Activated CD4-positive, alpha-beta T cell treated with anti-CD3 and anti-CD28 coated beads, Interleukin-2, amount 50 U/mL, for 16 hours (primary cell): ENCODE data around the gene WDR83.
"Not testable (repeated sequence)": the region's sequence is repeated elsewhere in the genome, so short reads cannot be mapped to it uniquely, and the experiment has no call there.

Experiments used
- DNase-seq: peaks from one replicate; pipeline ENCODE4 v3.0.0-alpha.2; 2020

The WDR83 gene

GRCh38 chr19:12666265-12667048 lies at the start of gene WDR83, which contains the start of gene MAN2B1:
TSS of gene WDR83 (plus strand) at chr19:12666807. CDS start at chr19:12669791, 2,984 bp downstream.
TSS of gene MAN2B1 (minus strand) at chr19:12666742. CDS start at chr19:12666701, 41 bp downstream.
- peak; percentile 74 for DNase-seq

GRCh38 chr19:12617646-12618045 lies 49.0 kb upstream of the WDR83 start:
- DNase-seq = no peak

GRCh38 chr19:12621253-12622024 lies 45.2 kb upstream of the WDR83 start:
- not testable (repeated sequence) for DNase-seq

- DNase-seq = no peak
Observed at GRCh38 chr19:12623361-12624031, 43.1 kb upstream of the WDR83 start.

- no peak for DNase-seq
Observed at GRCh38 chr19:12626958-12627357, 39.6 kb upstream of the WDR83 start.

GRCh38 chr19:12628040-12629022 lies 38.3 kb upstream of the WDR83 start:
- DNase-seq = no peak

- DNase-seq = no peak
Observed at GRCh38 chr19:12629215-12629614, 37.4 kb upstream of the WDR83 start.

GRCh38 chr19:12636631-12637030 lies 30.0 kb upstream of the WDR83 start:
- no peak for DNase-seq

GRCh38 chr19:12638611-12639182 lies 27.9 kb upstream of the WDR83 start:
- DNase-seq = no peak

GRCh38 chr19:12639901-12640613 lies 26.6 kb upstream of the WDR83 start:
- DNase-seq = peak; percentile 90

- DNase-seq = no peak
Observed at GRCh38 chr19:12641456-12641855, 25.2 kb upstream of the WDR83 start.

- no peak for DNase-seq
Observed at GRCh38 chr19:12642506-12642905, 24.1 kb upstream of the WDR83 start.

- not testable (repeated sequence) for DNase-seq
Observed at GRCh38 chr19:12643716-12644115, 22.9 kb upstream of the WDR83 start.

- no peak for DNase-seq
Observed at GRCh38 chr19:12646551-12646950, 20.1 kb upstream of the WDR83 start.

GRCh38 chr19:12647047-12647446 lies 19.6 kb upstream of the WDR83 start:
- DNase-seq = no peak

- DNase-seq = peak; percentile 43
Observed at GRCh38 chr19:12647490-12648071, 19.0 kb upstream of the WDR83 start.

- no peak for DNase-seq
Observed at GRCh38 chr19:12648088-12648487, 18.5 kb upstream of the WDR83 start.

- DNase-seq = no peak
Observed at GRCh38 chr19:12649941-12650340, 16.7 kb upstream of the WDR83 start.

- DNase-seq = no peak
Observed at GRCh38 chr19:12652219-12652618, 14.4 kb upstream of the WDR83 start.

- no peak for DNase-seq
Observed at GRCh38 chr19:12655546-12655945, 11.1 kb upstream of the WDR83 start.
